COLO668 (cell line): Measurements from ENCODE around the gene SLC25A5.
A peak's percentile ranks its signal among the peaks of the same experiment; 100 is the strongest.
"Not testable (repeated sequence)": the region's sequence is repeated elsewhere in the genome, so short reads cannot be mapped to it uniquely, and the experiment has no call there.

Source experiments
- DNase-seq: peaks from one replicate; lab custom pipeline; 2025; ENCODE audit not compliant: unreplicated experiment; lab: John Stamatoyannopoulos, UW

Gene SLC25A5

GRCh38 chrX:119467842-119468550 is at the start of gene SLC25A5:
SLC25A5 (plus strand) TSS chrX:119468444; CDS start chrX:119468516, 72 bp downstream.
- peak; percentile 91 for DNase-seq

GRCh38 chrX:119419146-119419545 is 49.1 kb upstream of the SLC25A5 start:
- DNase-seq: no peak

- DNase-seq: no peak
These were observed 48.3 kb upstream of the SLC25A5 start for GRCh38 chrX:119419898-119420297.

- DNase-seq: no peak
These were observed 47.1 kb upstream of the SLC25A5 start for GRCh38 chrX:119421016-119421705.

GRCh38 chrX:119423631-119424030 is 44.6 kb upstream of the SLC25A5 start:
- no peak for DNase-seq

GRCh38 chrX:119424999-119425398 is 43.2 kb upstream of the SLC25A5 start:
- no peak for DNase-seq

GRCh38 chrX:119427024-119427794 is 41.0 kb upstream of the SLC25A5 start:
- no peak for DNase-seq

GRCh38 chrX:119427795-119428185 is 40.5 kb upstream of the SLC25A5 start:
- no peak for DNase-seq

- DNase-seq: no peak
These were observed 38.8 kb upstream of the SLC25A5 start for GRCh38 chrX:119429471-119429870.

- DNase-seq: not testable (repeated sequence)
These were observed 26.9 kb upstream of the SLC25A5 start for GRCh38 chrX:119441295-119441694.

GRCh38 chrX:119442286-119442685 is 26.0 kb upstream of the SLC25A5 start:
- no peak for DNase-seq

GRCh38 chrX:119453202-119453601 is 15.0 kb upstream of the SLC25A5 start:
- no peak for DNase-seq

- no peak for DNase-seq
These were observed 13.0 kb upstream of the SLC25A5 start for GRCh38 chrX:119455264-119455663.

GRCh38 chrX:119459181-119459580 is 9.1 kb upstream of the SLC25A5 start:
- DNase-seq: no peak

GRCh38 chrX:119465555-119465954 is 2.7 kb upstream of the SLC25A5 start:
- no peak for DNase-seq

GRCh38 chrX:119466970-119467369 is 1.3 kb upstream of the SLC25A5 start:
- DNase-seq: no peak

GRCh38 chrX:119467433-119467832 is 811 bp upstream of the SLC25A5 start:
- no peak for DNase-seq

- DNase-seq: peak; percentile 92
These were observed 488 bp downstream of the SLC25A5 start for GRCh38 chrX:119468551-119469312.

- no peak for DNase-seq
These were observed 1.0 kb downstream of the SLC25A5 start for GRCh38 chrX:119469313-119469635.

GRCh38 chrX:119474615-119475388 is 6.6 kb downstream of the SLC25A5 start:
- no peak for DNase-seq
